NT2/D1 (cell line): ENCODE measurements around the gene NRXN2.

Experiments
- SUZ12 ChIP-seq: IDR thresholded peaks from 2 replicates; pipeline ENCODE4 v1.6.1; 2011; ENCODE audit not compliant: insufficient read length, insufficient read depth; ENCODE audit errors: extremely low read depth
- YY1 ChIP-seq: IDR thresholded peaks from 2 replicates; pipeline ENCODE4 v1.6.1; 2011; ENCODE audit not compliant: insufficient read length, insufficient read depth
- ZNF274 ChIP-seq: IDR thresholded peaks from 2 replicates; pipeline ENCODE4 v1.6.1; 2011; ENCODE audit warnings: mild to moderate bottlenecking, low read depth, low read length

- TF ChIP-seq SUZ12 (no peak), YY1 (no peak), ZNF274 (no peak)
Observed at GRCh38 chr11:64674774-64675173, 48.2 kb downstream of the NRXN2 start.
